ENCODE results near the gene FBXW4.

DNA sequence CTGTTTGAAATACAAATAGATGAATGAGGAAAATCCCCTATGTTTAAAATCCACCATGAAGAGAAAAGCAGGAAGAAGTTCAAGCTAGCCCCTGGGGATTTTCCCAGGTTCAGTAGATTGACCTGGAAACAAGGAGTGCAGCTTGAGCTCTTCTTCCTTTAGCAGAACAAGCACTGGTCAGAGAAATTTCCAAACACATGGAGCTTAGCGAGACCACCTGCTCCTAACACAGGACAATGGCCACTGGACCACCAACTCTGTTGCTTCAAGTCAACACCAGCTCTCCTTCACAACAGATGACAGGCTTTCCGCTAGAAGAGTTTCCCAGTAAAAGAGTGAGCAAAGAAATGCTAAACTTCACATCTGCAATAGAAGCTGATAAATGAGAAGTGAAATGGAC lies 9.4 kb upstream of the FBXW4 start:
- TF ChIP-seq, protein P1, sequence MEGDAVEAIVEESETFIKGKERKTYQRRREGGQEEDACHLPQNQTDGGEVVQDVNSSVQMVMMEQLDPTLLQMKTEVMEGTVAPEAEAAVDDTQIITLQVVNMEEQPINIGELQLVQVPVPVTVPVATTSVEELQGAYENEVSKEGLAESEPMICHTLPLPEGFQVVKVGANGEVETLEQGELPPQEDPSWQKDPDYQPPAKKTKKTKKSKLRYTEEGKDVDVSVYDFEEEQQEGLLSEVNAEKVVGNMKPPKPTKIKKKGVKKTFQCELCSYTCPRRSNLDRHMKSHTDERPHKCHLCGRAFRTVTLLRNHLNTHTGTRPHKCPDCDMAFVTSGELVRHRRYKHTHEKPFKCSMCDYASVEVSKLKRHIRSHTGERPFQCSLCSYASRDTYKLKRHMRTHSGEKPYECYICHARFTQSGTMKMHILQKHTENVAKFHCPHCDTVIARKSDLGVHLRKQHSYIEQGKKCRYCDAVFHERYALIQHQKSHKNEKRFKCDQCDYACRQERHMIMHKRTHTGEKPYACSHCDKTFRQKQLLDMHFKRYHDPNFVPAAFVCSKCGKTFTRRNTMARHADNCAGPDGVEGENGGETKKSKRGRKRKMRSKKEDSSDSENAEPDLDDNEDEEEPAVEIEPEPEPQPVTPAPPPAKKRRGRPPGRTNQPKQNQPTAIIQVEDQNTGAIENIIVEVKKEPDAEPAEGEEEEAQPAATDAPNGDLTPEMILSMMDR (optimal IDR thresholded peaks at IDR 0.05 in 1 of 3, IDR thresholded peaks at IDR 0.05 in 1 of 3, conservative IDR thresholded peaks at IDR 0.05 in 1 of 3; ENCODE audit: extremely low read depth in 1 of 3, insufficient read depth in 2 of 3, low read length in 3 of 3) = no peak
- TF ChIP-seq EZH2 (IDR thresholded peaks at IDR 0.05; ENCODE audit: low read length) = no peak
